ENCODE results near the gene CDC6.

- TF ChIP-seq MYC (IDR thresholded peaks at IDR 0.05; ENCODE audit: low read depth, low read length) = no peak
- no peak for TF ChIP-seq CTCF (IDR thresholded peaks at IDR 0.05; ENCODE audit: extremely low read depth in 1 of 2, insufficient read depth in 1 of 2, low read depth in 1 of 2, low read length in 2 of 2)
These were observed 26.2 kb downstream of the CDC6 start for GRCh38 chr17:40313668-40314583.

All from endothelial cell of umbilical vein (primary cell).